Bronchial epithelial cell (primary cell): ENCODE results near the gene PLS1. TPM values are rescaled to one million over a fixed set of nuclear protein-coding genes. Genes with fewer than 3 reads are reported as not detected.
A peak's percentile ranks its signal among the peaks of the same experiment; 100 is the strongest.

Experiments used
- DNase-seq: peaks from one replicate; pipeline ENCODE4 v3.0.0-alpha.2; 2010; ENCODE audit warnings: low read depth
- FAIRE-seq: peaks from 2 replicates; lab custom pipeline; 2011; peaks lifted over from hg19 to GRCh38; lab: Jason Lieb, UNC
- H3K27me3 ChIP-seq: 2 replicates; pipeline ENCODE4 v1.5.1; 2011; ENCODE audit warnings: low read length; ENCODE audit not compliant: control insufficient read depth, insufficient read depth
- H3K36me3 ChIP-seq: 2 replicates; pipeline ENCODE4 v1.5.1; 2011; ENCODE audit warnings: low read length; ENCODE audit not compliant: control insufficient read depth, insufficient read depth
- H3K4me3 ChIP-seq: 2 replicates; pipeline ENCODE4 v1.5.1; 2011; ENCODE audit warnings: mild to moderate bottlenecking, low read depth, low read length, control low read depth
- CTCF ChIP-seq: IDR thresholded peaks from 2 replicates; pipeline ENCODE4 v1.5.1; 2011; ENCODE audit warnings: mild to moderate bottlenecking, moderate library complexity, low read length, control low read depth, inconsistent platforms; ENCODE audit not compliant: insufficient read depth, severe bottlenecking
- total RNA-seq: library from RNA; depleted of rRNA; stranded (reverse); fragments of >200 nt; gene quantifications from 2 replicates; pipeline ENCODE4 v1.2.1, GENCODE V29; 2014

PLS1 gene
- total RNA-seq, 1 donor from 2014 or later = 17.1 TPM

GRCh38 chr3:142645236-142645793 is 49.1 kb downstream of the PLS1 start:
- FAIRE-seq (no peak), DNase-seq (peak; percentile 92)
- H3K27me3 ChIP-seq = no peaks in the 10 kb centered on the region
- no peak for TF ChIP-seq CTCF
- no peaks in the 10 kb centered on the region for H3K36me3 ChIP-seq
- no peak overlapping the region for H3K4me3 ChIP-seq

- DNase-seq (peak; percentile 84), FAIRE-seq (no peak)
- no peak for TF ChIP-seq CTCF
- no peaks in the 10 kb centered on the region for H3K36me3 ChIP-seq
- no peaks in the 10 kb centered on the region for H3K27me3 ChIP-seq
- H3K4me3 ChIP-seq = no peak overlapping the region
These were observed 50.0 kb downstream of the PLS1 start for GRCh38 chr3:142646020-142646785.

- no peak overlapping the region for H3K4me3 ChIP-seq
- no peak for TF ChIP-seq CTCF
- FAIRE-seq = peak; percentile 66
- peak; percentile 93 for DNase-seq
- H3K27me3 ChIP-seq = no peaks in the 10 kb centered on the region
- H3K36me3 ChIP-seq = no peaks in the 10 kb centered on the region
These were observed 51.7 kb downstream of the PLS1 start for GRCh38 chr3:142647856-142648255.

GRCh38 chr3:142648950-142649349 is 52.8 kb downstream of the PLS1 start:
- Histone ChIP-seq H3K27me3 (no peaks in the 10 kb centered on the region), H3K36me3 (no peaks in the 10 kb centered on the region), H3K4me3 (no peak overlapping the region)
- FAIRE-seq = no peak
- DNase-seq = no peak
- TF ChIP-seq CTCF = no peak

GRCh38 chr3:142650001-142650693 is 54.0 kb downstream of the PLS1 start:
- TF ChIP-seq CTCF = no peak
- H3K27me3 ChIP-seq = no peaks in the 10 kb centered on the region
- FAIRE-seq (no peak), DNase-seq (no peak)
- no peak overlapping the region for H3K4me3 ChIP-seq
- no peaks in the 10 kb centered on the region for H3K36me3 ChIP-seq
